ENCODE data around the gene HNF4A. TPM values are rescaled to one million over a fixed set of nuclear protein-coding genes. Genes with fewer than 3 reads are reported as not detected.

Gene HNF4A
- total RNA-seq, 2 experiments from 2014 or later = not detected

DNA sequence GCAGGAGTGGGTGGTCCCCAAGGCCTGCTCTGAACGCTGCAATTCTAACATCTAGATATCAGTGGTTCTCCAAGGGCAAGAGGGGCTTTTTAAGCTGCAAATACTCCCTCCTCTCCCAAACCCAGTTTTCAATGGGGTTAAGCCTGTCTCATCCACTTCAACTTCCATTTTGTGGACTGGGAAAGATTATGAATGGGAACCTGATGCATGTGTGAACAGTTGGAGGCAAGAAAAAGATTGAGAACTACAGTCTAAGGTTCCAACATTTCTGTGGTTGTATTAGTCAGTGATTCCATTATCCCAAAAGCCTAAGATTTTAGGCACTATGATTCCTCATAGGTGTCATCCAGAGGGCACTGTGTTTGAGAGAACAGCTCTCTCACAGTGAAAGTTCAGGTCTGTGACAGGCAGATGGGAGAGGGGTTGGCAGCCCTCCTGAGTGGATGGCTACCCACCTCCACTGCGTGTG, 53.7 kb downstream of the HNF4A start:
- ATAC-seq (no peak), DNase-seq (no peak)
- CTCF ChIA-PET = interaction anchor here (1.2 kb wide), 1 partner anchor 24 kb away, joined by 4 read pairs; no protein-coding TSS in a partner anchor
- peaks cover 2% of the 10 kb centered on the region for H3K36me3 Mint-ChIP-seq
- H3K27ac Mint-ChIP-seq = no peak overlapping the region
- no peak overlapping the region for H3K4me3 Mint-ChIP-seq
- no peaks in the 10 kb centered on the region for H3K4me1 Mint-ChIP-seq
- H3K27me3 Mint-ChIP-seq = peaks cover 8% of the 10 kb centered on the region
- H3K9me3 Mint-ChIP-seq (ENCODE audit: low read depth) = peaks cover 4% of the 10 kb centered on the region

DNA sequence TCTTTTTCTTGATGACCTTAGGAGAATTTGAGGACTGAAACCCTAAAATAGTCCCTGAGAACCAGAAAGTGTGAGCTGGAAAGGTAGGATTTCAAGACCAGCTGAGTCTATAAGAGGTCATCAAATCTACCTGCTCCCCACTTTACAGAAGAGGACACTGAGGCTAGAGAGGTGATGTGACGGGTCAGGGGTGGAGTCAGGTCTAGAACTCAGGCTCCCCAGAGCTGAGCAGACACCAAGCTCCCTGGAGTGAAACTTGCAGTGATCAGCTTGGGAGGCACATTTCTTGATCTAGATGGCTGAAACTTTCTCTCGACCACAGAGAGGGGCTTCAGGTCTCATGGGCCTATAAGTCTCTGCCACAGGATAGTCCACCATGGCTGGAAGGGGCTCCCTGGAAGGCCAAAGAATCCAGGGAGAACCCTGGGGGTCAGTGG, 55.1 kb downstream of the HNF4A start:
- CTCF ChIA-PET = no interaction called here
- H3K36me3 Mint-ChIP-seq = no peaks in the 10 kb centered on the region
- H3K4me3 Mint-ChIP-seq = no peak overlapping the region
- no peak for ATAC-seq
- H3K9me3 Mint-ChIP-seq (ENCODE audit: low read depth) = no peaks in the 10 kb centered on the region
- DNase-seq = no peak
- no peaks in the 10 kb centered on the region for H3K4me1 Mint-ChIP-seq
- no peak overlapping the region for H3K27ac Mint-ChIP-seq
- peaks cover 8% of the 10 kb centered on the region for H3K27me3 Mint-ChIP-seq

DNA sequence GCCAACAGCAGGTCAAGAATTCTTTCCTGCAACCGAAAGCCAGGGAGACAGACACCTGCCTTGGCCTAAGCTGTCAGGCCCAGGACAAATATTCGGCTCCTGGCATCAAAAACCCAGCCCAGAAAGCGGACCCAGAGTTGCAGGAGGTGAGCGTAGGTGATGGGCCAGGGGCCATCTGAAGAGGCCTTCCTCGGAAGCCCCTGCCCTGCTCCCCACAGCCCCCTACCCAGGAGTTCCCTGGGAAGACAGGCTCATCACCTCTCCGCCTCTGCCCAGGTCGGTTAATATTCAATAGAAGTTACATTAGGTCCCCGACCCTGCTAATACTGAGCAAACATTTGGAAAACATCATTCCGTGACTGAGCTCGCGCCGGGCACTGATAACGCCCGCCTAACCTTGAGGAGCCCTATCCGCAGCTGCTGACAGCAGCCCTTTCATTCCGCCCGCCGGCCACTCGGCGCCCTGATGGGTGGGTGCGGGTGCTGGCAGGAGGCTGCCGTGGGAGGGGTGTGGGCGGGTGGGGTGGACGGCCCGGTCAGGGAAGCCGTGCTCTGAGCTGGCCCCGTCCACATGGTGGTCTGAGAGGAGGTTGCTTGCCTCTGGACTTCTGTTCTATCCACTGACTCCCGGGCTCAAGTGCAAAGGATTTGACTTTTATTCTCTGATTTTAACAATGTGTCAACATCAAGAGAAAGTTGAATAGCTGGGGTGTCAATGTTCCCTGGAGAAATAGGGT, 55.7 kb downstream of the HNF4A start:
- DNase-seq (no peak), ATAC-seq (no peak)
- peaks cover 8% of the 10 kb centered on the region for H3K27me3 Mint-ChIP-seq
- CTCF ChIA-PET = interaction anchor here (0.7 to 1.4 kb wide), 2 partner anchors 12 to 27 kb away, joined by 3 read pairs; no protein-coding TSS in a partner anchor
- no peaks in the 10 kb centered on the region for H3K4me1 Mint-ChIP-seq
- no peak overlapping the region for H3K4me3 Mint-ChIP-seq
- H3K27ac Mint-ChIP-seq = no peak overlapping the region
- H3K9me3 Mint-ChIP-seq (ENCODE audit: low read depth) = no peaks in the 10 kb centered on the region
- H3K36me3 Mint-ChIP-seq = no peaks in the 10 kb centered on the region

DNA sequence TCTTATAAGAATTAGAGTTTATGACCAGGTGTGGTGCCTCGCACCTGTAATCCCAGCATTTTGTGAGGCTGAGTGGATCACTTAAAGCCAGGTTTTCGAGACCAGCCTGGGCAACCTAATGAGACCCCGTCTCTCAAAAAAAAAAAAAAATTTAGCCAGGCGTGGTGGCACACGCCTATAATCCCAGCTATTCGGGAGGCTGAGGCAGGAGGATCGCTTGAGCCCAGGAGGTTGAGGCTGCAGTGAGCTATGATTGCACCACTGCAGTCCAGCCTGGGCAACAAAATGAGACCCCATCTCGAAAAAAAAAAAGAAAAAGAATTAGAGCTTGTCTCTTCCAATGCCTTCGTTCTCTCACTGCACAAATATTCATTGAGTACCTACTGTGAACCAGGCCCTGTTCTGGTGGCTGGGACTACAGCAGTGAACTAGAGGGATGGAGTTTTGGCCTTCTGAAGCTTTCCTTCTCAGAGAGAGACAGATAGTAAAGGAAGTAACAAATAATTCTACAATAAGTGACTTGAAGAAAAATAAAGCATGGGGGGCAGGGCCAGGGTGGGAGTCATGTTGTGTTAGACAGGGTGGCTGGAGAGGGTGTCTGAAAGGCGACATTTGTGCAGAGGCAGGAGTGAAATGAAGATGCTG, 56.4 kb downstream of the HNF4A start:
- no peak overlapping the region for H3K27ac Mint-ChIP-seq
- ATAC-seq (no peak), DNase-seq (no peak)
- H3K27me3 Mint-ChIP-seq = peaks cover 9% of the 10 kb centered on the region
- H3K36me3 Mint-ChIP-seq = no peaks in the 10 kb centered on the region
- H3K4me1 Mint-ChIP-seq = no peaks in the 10 kb centered on the region
- CTCF ChIA-PET = interaction anchor here (0.7 to 1.4 kb wide), 2 partner anchors 13 to 27 kb away, joined by 3 read pairs; no protein-coding TSS in a partner anchor
- H3K4me3 Mint-ChIP-seq = no peak overlapping the region
- no peaks in the 10 kb centered on the region for H3K9me3 Mint-ChIP-seq (ENCODE audit: low read depth)

DNA sequence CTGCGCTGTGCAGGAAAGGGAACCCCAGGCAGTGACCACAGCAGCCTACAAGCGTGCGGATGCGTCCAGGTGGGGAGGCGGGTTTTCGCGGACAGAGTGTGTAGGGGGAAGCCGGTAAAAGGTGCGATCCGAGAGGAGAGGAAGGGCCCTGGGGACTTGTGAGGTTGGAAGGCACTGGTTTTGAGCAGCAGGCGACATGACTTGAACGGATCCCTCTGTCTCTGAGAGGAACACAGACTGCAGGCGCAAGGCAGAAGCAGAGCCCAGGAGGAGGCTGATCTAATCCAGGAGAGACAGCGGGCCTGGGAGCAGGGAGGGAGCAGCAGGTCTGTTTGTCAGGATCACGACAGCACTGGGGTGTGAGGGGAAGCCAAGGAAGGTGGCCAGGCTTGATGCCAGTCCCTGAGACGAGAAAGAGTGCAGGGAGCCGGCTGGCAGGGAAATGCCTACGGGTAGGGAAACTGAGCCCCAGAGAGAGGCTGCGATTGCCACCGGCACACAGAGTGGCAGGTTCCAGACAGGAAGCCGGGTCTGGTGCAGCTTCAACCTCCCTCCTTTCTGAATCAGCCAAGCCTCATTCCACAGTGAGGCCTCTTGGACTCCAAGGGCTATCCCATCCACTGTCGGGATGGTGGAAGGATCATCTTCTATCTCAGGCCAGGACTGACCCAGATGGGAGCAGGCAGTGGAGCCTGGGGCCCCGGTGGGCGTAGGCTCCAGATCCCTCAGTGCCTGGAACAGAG, 57.1 kb downstream of the HNF4A start:
- DNase-seq (no peak), ATAC-seq (no peak)
- H3K27me3 Mint-ChIP-seq = peaks cover 10% of the 10 kb centered on the region
- H3K36me3 Mint-ChIP-seq = no peaks in the 10 kb centered on the region
- CTCF ChIA-PET = interaction anchor here (1.4 kb wide), 1 partner anchor 28 kb away, joined by 3 read pairs; no protein-coding TSS in a partner anchor
- H3K27ac Mint-ChIP-seq = no peak overlapping the region
- H3K9me3 Mint-ChIP-seq (ENCODE audit: low read depth) = no peaks in the 10 kb centered on the region
- H3K4me1 Mint-ChIP-seq = no peaks in the 10 kb centered on the region
- no peak overlapping the region for H3K4me3 Mint-ChIP-seq

DNA sequence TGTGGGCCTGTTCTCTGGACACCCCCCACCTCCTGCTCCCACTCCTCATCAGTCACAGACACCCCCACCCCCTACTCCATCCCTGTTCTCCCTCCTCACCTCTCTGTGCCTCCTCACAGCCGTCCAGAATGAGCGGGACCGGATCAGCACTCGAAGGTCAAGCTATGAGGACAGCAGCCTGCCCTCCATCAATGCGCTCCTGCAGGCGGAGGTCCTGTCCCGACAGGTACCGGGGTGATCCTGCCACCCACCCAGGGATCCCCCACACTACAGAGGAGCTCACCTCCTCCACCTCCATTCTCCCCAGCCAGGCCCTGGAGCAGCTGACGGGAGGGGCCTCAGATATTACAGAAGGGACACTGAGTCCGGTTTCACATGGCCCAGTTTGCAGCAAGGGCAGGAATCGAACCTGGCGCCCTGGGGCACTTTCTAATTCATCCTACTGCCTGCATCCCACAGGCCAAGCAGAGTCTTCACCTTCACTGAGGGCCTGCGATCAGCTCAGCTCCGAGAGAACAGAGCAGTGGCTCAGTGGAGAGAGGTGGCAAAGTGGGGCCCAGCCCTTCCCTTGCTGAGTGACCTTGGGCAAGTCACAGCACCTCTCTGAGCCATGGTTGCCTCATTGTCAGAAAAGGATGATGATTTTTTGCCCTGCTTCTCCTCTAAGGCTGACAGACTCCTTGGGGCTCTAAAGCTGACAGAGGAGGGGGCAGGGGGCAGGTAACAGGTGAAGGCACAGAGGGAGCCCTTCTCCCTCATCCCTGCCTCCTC, 58.3 kb downstream of the HNF4A start:
- no peaks in the 10 kb centered on the region for H3K9me3 Mint-ChIP-seq (ENCODE audit: low read depth)
- no peak overlapping the region for H3K4me3 Mint-ChIP-seq
- H3K27ac Mint-ChIP-seq = no peak overlapping the region
- H3K27me3 Mint-ChIP-seq = peaks cover 10% of the 10 kb centered on the region
- no peaks in the 10 kb centered on the region for H3K36me3 Mint-ChIP-seq
- DNase-seq (no peak), ATAC-seq (no peak)
- H3K4me1 Mint-ChIP-seq = no peaks in the 10 kb centered on the region
- CTCF ChIA-PET = no interaction called here

DNA sequence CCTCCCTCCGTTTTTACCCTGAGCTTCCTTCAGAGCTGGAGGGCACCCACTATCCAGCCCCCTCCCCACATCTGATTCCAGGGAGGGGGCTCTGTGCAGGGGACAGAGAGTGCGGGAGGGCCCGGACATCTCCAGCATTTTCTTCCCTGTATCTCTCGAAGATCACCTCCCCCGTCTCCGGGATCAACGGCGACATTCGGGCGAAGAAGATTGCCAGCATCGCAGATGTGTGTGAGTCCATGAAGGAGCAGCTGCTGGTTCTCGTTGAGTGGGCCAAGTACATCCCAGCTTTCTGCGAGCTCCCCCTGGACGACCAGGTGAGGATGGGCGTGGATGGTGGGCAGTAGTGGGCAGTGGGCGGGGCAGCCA, 58.8 kb downstream of the HNF4A start:
- Mint-ChIP-seq H3K4me1 (no peaks in the 10 kb centered on the region), H3K27ac (no peak overlapping the region), H3K36me3 (no peaks in the 10 kb centered on the region), H3K4me3 (no peak overlapping the region), H3K27me3 (peaks cover 10% of the 10 kb centered on the region), H3K9me3 (ENCODE audit: low read depth) (no peaks in the 10 kb centered on the region)
- ATAC-seq (no peak), DNase-seq (no peak)
- CTCF ChIA-PET = no interaction called here

DNA sequence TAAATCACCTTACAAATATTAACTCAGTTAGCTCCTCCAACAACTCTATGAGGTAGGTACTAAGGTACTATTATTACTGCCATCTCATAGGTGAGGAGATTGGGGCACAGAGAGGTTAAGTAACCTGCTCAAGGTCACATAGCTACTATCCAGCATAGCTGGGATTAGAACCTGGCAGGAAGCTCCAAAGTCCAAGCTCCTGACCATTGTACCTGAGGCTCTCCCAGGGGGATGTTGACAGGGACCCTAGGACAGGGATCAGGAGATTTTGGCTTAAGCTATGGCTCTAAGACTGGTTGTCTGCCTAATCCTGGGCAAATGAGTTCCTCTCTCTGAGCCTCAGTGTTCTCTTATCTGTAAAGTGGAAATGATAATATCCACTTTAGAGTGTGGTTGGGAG, 59.3 kb downstream of the HNF4A start:
- peaks cover 10% of the 10 kb centered on the region for H3K27me3 Mint-ChIP-seq
- no peak overlapping the region for H3K4me3 Mint-ChIP-seq
- DNase-seq (no peak), ATAC-seq (no peak)
- CTCF ChIA-PET = no interaction called here
- no peaks in the 10 kb centered on the region for H3K4me1 Mint-ChIP-seq
- no peak overlapping the region for H3K27ac Mint-ChIP-seq
- H3K36me3 Mint-ChIP-seq = no peaks in the 10 kb centered on the region
- H3K9me3 Mint-ChIP-seq (ENCODE audit: low read depth) = no peaks in the 10 kb centered on the region

DNA sequence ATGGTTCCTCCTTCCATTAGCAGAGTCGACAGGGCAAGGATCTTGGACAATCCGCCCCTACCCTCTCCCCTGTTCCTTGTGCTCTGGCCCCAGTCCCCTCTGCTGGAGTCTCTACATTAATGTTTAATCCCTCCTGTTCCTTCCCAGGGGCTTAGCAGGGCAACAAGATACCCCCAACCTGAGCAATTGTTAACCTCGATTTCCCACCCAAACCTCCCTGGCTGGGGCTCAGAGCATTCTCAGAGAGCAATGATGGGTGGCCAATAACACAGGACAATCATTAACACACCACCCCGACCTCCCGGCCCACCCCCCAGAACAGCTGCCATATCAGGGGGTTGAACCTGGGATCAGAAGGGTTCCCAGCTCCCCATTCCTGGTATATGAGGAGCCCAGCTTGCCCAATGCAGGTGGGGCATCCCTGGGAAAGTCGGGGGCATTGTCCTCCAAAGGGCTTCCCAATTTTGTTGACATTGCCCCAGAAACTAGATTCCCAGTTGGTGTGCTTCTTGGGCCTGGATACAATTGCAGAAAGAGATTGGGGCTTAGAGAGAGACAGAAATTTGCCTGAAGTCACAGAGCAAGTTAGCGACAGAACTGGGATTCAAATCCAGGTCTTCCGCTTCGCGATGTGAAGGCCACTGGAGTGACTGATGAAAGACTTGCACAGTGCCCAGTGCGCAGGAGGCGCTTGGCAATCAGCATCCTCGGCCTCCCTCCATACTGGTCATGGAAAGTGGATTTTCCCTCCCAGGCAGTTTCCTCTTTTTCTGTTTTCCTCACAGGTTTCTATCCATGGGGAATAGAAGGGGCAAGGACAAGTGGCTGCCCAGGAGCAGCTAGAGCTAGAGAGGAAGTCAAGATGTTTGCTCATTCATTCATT, 60.6 kb downstream of the HNF4A start:
- Mint-ChIP-seq H3K9me3 (ENCODE audit: low read depth) (no peaks in the 10 kb centered on the region), H3K4me3 (no peak overlapping the region), H3K36me3 (no peaks in the 10 kb centered on the region), H3K27ac (no peak overlapping the region), H3K4me1 (no peaks in the 10 kb centered on the region), H3K27me3 (peaks cover 10% of the 10 kb centered on the region)
- no peak for DNase-seq
- CTCF ChIA-PET = interaction anchor here (1.2 kb wide), 1 partner anchor 195 kb away, joined by 4 read pairs; no protein-coding TSS in a partner anchor
- no peak for ATAC-seq

DNA sequence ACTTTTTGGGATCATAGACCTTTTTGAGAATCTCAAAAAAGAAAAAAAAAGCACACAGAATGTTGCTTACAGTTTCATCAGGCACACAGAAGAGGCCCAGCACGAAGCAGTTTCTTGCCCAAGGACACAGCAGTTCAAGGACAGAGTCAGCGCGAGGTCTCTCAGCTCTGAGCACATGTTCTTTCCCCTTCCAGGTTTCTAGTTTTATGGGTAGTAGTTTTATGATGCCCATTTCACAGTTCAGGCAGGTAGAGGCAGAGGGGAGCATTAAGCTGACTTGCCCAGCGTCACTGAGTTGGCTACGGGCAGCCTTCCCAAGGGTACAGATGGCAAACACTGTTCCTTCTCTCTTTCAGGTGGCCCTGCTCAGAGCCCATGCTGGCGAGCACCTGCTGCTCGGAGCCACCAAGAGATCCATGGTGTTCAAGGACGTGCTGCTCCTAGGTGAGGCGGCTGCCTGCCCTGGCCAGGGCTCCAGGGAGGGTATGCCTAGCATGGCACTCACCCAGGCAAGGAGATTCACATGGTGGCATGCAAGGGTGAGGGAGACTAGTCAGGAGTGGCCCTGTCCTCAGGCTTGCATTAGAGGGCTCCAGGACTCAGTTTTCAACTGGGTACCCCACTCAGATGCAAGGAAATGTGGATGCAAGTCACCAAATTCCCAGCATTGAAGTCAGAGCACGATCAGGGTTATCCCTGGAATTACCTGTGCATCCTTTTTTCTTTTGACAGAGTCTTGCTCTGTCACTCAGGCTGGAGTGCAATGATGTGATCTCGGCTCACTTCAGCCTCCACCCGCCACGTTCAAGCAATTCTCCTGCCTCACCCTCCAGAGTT, 62.8 kb downstream of the HNF4A start:
- no peak overlapping the region for H3K27ac Mint-ChIP-seq
- H3K27me3 Mint-ChIP-seq = peaks cover 2% of the 10 kb centered on the region
- no peak for ATAC-seq
- H3K9me3 Mint-ChIP-seq (ENCODE audit: low read depth) = no peaks in the 10 kb centered on the region
- CTCF ChIA-PET = no interaction called here
- no peak for DNase-seq
- no peaks in the 10 kb centered on the region for H3K4me1 Mint-ChIP-seq
- H3K4me3 Mint-ChIP-seq = no peak overlapping the region
- H3K36me3 Mint-ChIP-seq = no peaks in the 10 kb centered on the region

DNA sequence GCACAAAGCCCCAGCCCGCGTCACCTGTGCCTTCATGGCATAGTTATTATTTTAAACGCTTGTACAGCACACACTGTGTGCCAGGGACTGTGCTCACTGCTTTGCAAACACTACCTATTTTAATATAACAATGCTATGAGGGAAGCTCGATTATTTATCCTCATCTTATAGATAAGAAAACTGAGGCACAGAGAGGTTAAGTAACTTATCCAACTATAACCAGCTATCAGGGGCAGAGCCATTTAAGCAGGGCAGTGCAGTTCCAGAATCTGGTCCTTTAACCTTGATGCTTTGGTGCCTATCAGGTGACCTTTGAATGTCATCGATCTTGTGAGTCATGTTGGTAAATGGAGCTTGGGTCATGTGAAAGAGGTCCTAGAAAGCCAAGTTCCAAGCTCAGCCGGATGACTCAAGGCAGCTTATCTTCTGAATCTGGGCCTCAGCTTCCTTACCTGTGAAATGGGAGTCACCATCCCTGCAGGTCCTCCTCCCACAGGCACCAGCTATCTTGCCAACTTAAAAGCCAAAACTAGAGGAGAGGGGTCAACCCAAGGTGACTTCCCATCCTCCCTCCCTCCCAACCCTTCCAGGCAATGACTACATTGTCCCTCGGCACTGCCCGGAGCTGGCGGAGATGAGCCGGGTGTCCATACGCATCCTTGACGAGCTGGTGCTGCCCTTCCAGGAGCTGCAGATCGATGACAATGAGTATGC, 63.8 kb downstream of the HNF4A start:
- DNase-seq (no peak), ATAC-seq (no peak)
- Mint-ChIP-seq H3K4me1 (no peaks in the 10 kb centered on the region), H3K27ac (no peak overlapping the region), H3K4me3 (no peak overlapping the region), H3K36me3 (no peaks in the 10 kb centered on the region), H3K9me3 (ENCODE audit: low read depth) (no peaks in the 10 kb centered on the region), H3K27me3 (peaks cover 2% of the 10 kb centered on the region)
- CTCF ChIA-PET = no interaction called here

Data from activated CD8-positive, alpha-beta memory T cell treated with anti-CD3 and anti-CD28 coated beads, Interleukin-2, amount 10 ng/mL, durations not matched to agents 7 days and 5 days (primary cell).